Keratinocyte (primary cell): ENCODE data around the gene LRRC7. TPM values are rescaled to one million over a fixed set of nuclear protein-coding genes. Genes with fewer than 3 reads are reported as not detected.

Source experiments
- DNase-seq: peaks from one replicate; pipeline ENCODE4 v3.0.0-alpha.2; 2011; ENCODE audit warnings: low read depth, missing footprints, low spot score
- FAIRE-seq: peaks from 2 replicates; lab custom pipeline; 2011; peaks lifted over from hg19 to GRCh38; lab: Jason Lieb, UNC
- H2AFZ ChIP-seq: 2 replicates; pipeline ENCODE4 v1.6.0; 2012; ENCODE audit warnings: low read length, control low read depth, inconsistent platforms; ENCODE audit not compliant: control insufficient read depth
- H3K27ac ChIP-seq: 2 replicates; pipeline ENCODE4 v1.5.1; 2011; ENCODE audit warnings: low read length; ENCODE audit not compliant: control insufficient read depth, insufficient read depth
- H3K27me3 ChIP-seq: 3 replicates; pipeline ENCODE4 v1.6.0; 2011; ENCODE audit warnings: low read length; ENCODE audit not compliant: control insufficient read depth, insufficient read depth; ENCODE audit errors: extremely low read depth
- H3K36me3 ChIP-seq, 2 experiments: 2 replicates in 1 of 2; 3 replicates in 1 of 2; pipeline ENCODE4 v1.5.1; 2011; ENCODE audit warnings: low read length in 2 of 2, mild to moderate bottlenecking in 1 of 2; ENCODE audit not compliant: control insufficient read depth in 2 of 2, insufficient read depth in 2 of 2; ENCODE audit errors: extremely low read depth in 1 of 2
- H3K4me1 ChIP-seq: 3 replicates; pipeline ENCODE4 v1.5.1; 2011; ENCODE audit warnings: low read length; ENCODE audit not compliant: control insufficient read depth, insufficient read depth; ENCODE audit errors: extremely low read depth
- H3K4me2 ChIP-seq: 3 replicates; pipeline ENCODE4 v1.6.0; 2011; ENCODE audit warnings: low read depth, low read length; ENCODE audit not compliant: control insufficient read depth, insufficient read depth; ENCODE audit errors: extremely low read depth
- H3K4me3 ChIP-seq, 3 experiments: fragments of 200-600 bp in 1 of 3; sonication (generic) in 1 of 3; 2 replicates in 2 of 3; 3 replicates in 1 of 3; pipeline ENCODE4 v1.5.1; 2011 to 2016; ENCODE audit warnings: low read length in 3 of 3, mild to moderate bottlenecking in 3 of 3, control low read depth in 2 of 3, inconsistent platforms in 1 of 3, low read depth in 1 of 3, mixed read lengths in 1 of 3, mixed run types in 1 of 3, moderate library complexity in 1 of 3; ENCODE audit not compliant: control insufficient read depth in 2 of 3, insufficient read depth in 2 of 3; ENCODE audit errors: extremely low read depth in 1 of 3
- H3K79me2 ChIP-seq: 2 replicates; pipeline ENCODE4 v1.6.0; 2012; ENCODE audit warnings: low read length; ENCODE audit not compliant: control insufficient read depth, insufficient read depth
- H3K9ac ChIP-seq: 3 replicates; pipeline ENCODE4 v1.6.0; 2011; ENCODE audit warnings: low read length; ENCODE audit not compliant: control insufficient read depth, insufficient read depth; ENCODE audit errors: extremely low read depth
- H3K9me1 ChIP-seq: 3 replicates; pipeline ENCODE4 v1.6.0; 2011; ENCODE audit warnings: low read length; ENCODE audit not compliant: control insufficient read depth, insufficient read depth; ENCODE audit errors: extremely low read depth
- H3K9me3 ChIP-seq: 2 replicates; pipeline ENCODE4 v1.5.1; 2012; ENCODE audit warnings: low read depth, low read length; ENCODE audit not compliant: control insufficient read depth
- H4K20me1 ChIP-seq: 3 replicates; pipeline ENCODE4 v1.6.0; 2011; ENCODE audit warnings: low read length; ENCODE audit not compliant: control insufficient read depth, insufficient read depth; ENCODE audit errors: extremely low read depth
- EZH2 ChIP-seq: IDR thresholded peaks from one replicate; pipeline ENCODE4 v1.6.1; 2012; ENCODE audit warnings: inconsistent platforms, mild to moderate bottlenecking, low read length, moderate library complexity
- dilution Hi-C: fragments of 300-500 bp; cut with MboI; formaldehyde crosslinking; loops from one replicate; pipeline ENCODE4 v1.7.0; 2020; ENCODE audit warnings: low sequenced_read_pairs; ENCODE audit not compliant: extremely low pct_ligation_motif_present
- polyA plus RNA-seq, 5 experiments: library from polyadenylated mRNA; depleted of rRNA in 3 of 5; stranded (reverse) in 3 of 5; stranded (forward) in 1 of 5; unstranded in 1 of 5; fragments of >200 nt; gene quantifications; 1 replicate in 1 of 5; 2 replicates in 3 of 5; 3 replicates in 1 of 5; pipeline versions ENCODE4 v1.2.1 to v1.2.3, GENCODE V29; 2011 to 2012; ENCODE audit warnings: missing spikeins in 2 of 5, low read depth in 1 of 5, low replicate concordance in 1 of 5
- TF ChIP-seq, protein P1 (sequence below), 3 experiments: IDR thresholded peaks in 1 of 3; conservative IDR thresholded peaks in 1 of 3; optimal IDR thresholded peaks in 1 of 3; 2 replicates in 2 of 3; 3 replicates in 1 of 3; pipeline versions ENCODE3 to v1.5.1; 2011; ENCODE audit warnings: low read length in 3 of 3, mild to moderate bottlenecking in 3 of 3, moderate library complexity in 2 of 3, control low read depth in 1 of 3, inconsistent platforms in 1 of 3; ENCODE audit not compliant: insufficient read depth in 2 of 3; ENCODE audit errors: extremely low read depth in 1 of 3

Gene LRRC7
- polyA plus RNA-seq, 1 donor (not counting 4 experiments of a cell fraction or from before 2014, with no cell fraction given): 0.28 TPM

- dilution Hi-C loops: no loop called here
- H3K9me1 ChIP-seq: no peaks in the 10 kb centered on the region
- H3K36me3 ChIP-seq: no peaks in the 10 kb centered on the region
- H3K27me3 ChIP-seq: no peaks in the 10 kb centered on the region
- H4K20me1 ChIP-seq: no peaks in the 10 kb centered on the region
- H2AFZ ChIP-seq: no peak overlapping the region
- DNase-seq (no peak), FAIRE-seq (no peak)
- peaks cover 6% of the 10 kb centered on the region for H3K4me1 ChIP-seq
- no peak overlapping the region for H3K27ac ChIP-seq
- no peaks in the 10 kb centered on the region for H3K79me2 ChIP-seq
- no peak overlapping the region for H3K4me2 ChIP-seq
- H3K4me3 ChIP-seq: no peak overlapping the region
- no peaks in the 10 kb centered on the region for H3K9me3 ChIP-seq
- H3K9ac ChIP-seq: no peak overlapping the region
- no peak for TF ChIP-seq EZH2
- TF ChIP-seq, protein P1, sequence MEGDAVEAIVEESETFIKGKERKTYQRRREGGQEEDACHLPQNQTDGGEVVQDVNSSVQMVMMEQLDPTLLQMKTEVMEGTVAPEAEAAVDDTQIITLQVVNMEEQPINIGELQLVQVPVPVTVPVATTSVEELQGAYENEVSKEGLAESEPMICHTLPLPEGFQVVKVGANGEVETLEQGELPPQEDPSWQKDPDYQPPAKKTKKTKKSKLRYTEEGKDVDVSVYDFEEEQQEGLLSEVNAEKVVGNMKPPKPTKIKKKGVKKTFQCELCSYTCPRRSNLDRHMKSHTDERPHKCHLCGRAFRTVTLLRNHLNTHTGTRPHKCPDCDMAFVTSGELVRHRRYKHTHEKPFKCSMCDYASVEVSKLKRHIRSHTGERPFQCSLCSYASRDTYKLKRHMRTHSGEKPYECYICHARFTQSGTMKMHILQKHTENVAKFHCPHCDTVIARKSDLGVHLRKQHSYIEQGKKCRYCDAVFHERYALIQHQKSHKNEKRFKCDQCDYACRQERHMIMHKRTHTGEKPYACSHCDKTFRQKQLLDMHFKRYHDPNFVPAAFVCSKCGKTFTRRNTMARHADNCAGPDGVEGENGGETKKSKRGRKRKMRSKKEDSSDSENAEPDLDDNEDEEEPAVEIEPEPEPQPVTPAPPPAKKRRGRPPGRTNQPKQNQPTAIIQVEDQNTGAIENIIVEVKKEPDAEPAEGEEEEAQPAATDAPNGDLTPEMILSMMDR (optimal IDR thresholded peaks at IDR 0.05 in 1 of 3, IDR thresholded peaks at IDR 0.05 in 1 of 3, conservative IDR thresholded peaks at IDR 0.05 in 1 of 3; ENCODE audit: extremely low read depth in 1 of 3, insufficient read depth in 2 of 3, low read length in 3 of 3): no peak
These were observed 186.8 kb downstream of the LRRC7 start for GRCh38 chr1:69754521-69754920.

GRCh38 chr1:69755647-69756046 lies 187.9 kb downstream of the LRRC7 start:
- no peak for FAIRE-seq
- H3K4me1 ChIP-seq: peaks cover 6% of the 10 kb centered on the region
- H3K4me3 ChIP-seq: no peak overlapping the region
- no peak overlapping the region for H3K9ac ChIP-seq
- H3K9me3 ChIP-seq: no peaks in the 10 kb centered on the region
- DNase-seq: no peak
- no peaks in the 10 kb centered on the region for H3K79me2 ChIP-seq
- H3K36me3 ChIP-seq: no peaks in the 10 kb centered on the region
- H4K20me1 ChIP-seq: no peaks in the 10 kb centered on the region
- TF ChIP-seq, protein P1 (optimal IDR thresholded peaks at IDR 0.05 in 1 of 3, IDR thresholded peaks at IDR 0.05 in 1 of 3, conservative IDR thresholded peaks at IDR 0.05 in 1 of 3; ENCODE audit: extremely low read depth in 1 of 3, insufficient read depth in 2 of 3, low read length in 3 of 3): no peak
- no peak for TF ChIP-seq EZH2
- H2AFZ ChIP-seq: no peak overlapping the region
- no peaks in the 10 kb centered on the region for H3K27me3 ChIP-seq
- no peak overlapping the region for H3K4me2 ChIP-seq
- dilution Hi-C loops: no loop called here
- H3K27ac ChIP-seq: no peak overlapping the region
- H3K9me1 ChIP-seq: no peaks in the 10 kb centered on the region
